Naive B cell (primary cell): ENCODE data around the gene SCUBE2. TPM values are rescaled to one million over a fixed set of nuclear protein-coding genes. Genes with fewer than 3 reads are reported as not detected.

ENCODE experiments used
- ATAC-seq, 2 donors: fragments of 150-1000 bp; cut with Tn5 transposase; 2 replicates each; pipeline ENCODE4 v1.10.0; 2021; ENCODE audit warnings: low read depth in 2 of 2, mild to moderate bottlenecking in 2 of 2, moderate library complexity in 2 of 2
- DNase-seq: peaks from one replicate; pipeline ENCODE4 v3.0.0; 2022
- H3K27ac Mint-ChIP-seq, 6 donors: one replicate each; pipeline ENCODE4 v1.8.0; 2020 to 2022; ENCODE audit warnings: mild to moderate bottlenecking in 6 of 6, mixed read lengths in 6 of 6, moderate library complexity in 5 of 6, inconsistent platforms in 2 of 6
- H3K27me3 Mint-ChIP-seq, 3 donors: one replicate each; pipeline ENCODE4 v1.8.0; 2021 to 2022; ENCODE audit warnings: mixed read lengths in 3 of 3, mild to moderate bottlenecking in 1 of 3
- H3K36me3 Mint-ChIP-seq, 2 donors: one replicate each; pipeline ENCODE4 v1.8.0; 2020 to 2022; ENCODE audit warnings: mixed read lengths in 2 of 2, inconsistent platforms in 1 of 2, mild to moderate bottlenecking in 1 of 2
- H3K4me1 Mint-ChIP-seq, 3 donors: one replicate each; pipeline ENCODE4 v1.8.0; 2020 to 2022; ENCODE audit warnings: mixed read lengths in 3 of 3, inconsistent platforms in 1 of 3, mild to moderate bottlenecking in 1 of 3, moderate library complexity in 1 of 3
- H3K4me3 Mint-ChIP-seq, 8 donors: one replicate each; pipeline ENCODE4 v1.8.0; 2020 to 2022; ENCODE audit warnings: mild to moderate bottlenecking in 8 of 8, mixed read lengths in 8 of 8, moderate library complexity in 8 of 8, inconsistent platforms in 2 of 8
- H3K9me3 Mint-ChIP-seq, 7 donors: one replicate each; pipeline ENCODE4 v1.8.0; 2020 to 2022; ENCODE audit warnings: mixed read lengths in 7 of 7, mild to moderate bottlenecking in 5 of 7, inconsistent platforms in 2 of 7, moderate library complexity in 1 of 7
- polyA plus RNA-seq, 6 donors: library from polyadenylated mRNA; unstranded; fragments of 300-500 nt; fragmentation: Illumina TruSeq; gene quantifications; one replicate each; pipeline ENCODE4 v1.2.3, GENCODE V29; 2021; ENCODE audit warnings: low read depth in 6 of 6

SCUBE2 gene
- not detected for polyA plus RNA-seq

DNA sequence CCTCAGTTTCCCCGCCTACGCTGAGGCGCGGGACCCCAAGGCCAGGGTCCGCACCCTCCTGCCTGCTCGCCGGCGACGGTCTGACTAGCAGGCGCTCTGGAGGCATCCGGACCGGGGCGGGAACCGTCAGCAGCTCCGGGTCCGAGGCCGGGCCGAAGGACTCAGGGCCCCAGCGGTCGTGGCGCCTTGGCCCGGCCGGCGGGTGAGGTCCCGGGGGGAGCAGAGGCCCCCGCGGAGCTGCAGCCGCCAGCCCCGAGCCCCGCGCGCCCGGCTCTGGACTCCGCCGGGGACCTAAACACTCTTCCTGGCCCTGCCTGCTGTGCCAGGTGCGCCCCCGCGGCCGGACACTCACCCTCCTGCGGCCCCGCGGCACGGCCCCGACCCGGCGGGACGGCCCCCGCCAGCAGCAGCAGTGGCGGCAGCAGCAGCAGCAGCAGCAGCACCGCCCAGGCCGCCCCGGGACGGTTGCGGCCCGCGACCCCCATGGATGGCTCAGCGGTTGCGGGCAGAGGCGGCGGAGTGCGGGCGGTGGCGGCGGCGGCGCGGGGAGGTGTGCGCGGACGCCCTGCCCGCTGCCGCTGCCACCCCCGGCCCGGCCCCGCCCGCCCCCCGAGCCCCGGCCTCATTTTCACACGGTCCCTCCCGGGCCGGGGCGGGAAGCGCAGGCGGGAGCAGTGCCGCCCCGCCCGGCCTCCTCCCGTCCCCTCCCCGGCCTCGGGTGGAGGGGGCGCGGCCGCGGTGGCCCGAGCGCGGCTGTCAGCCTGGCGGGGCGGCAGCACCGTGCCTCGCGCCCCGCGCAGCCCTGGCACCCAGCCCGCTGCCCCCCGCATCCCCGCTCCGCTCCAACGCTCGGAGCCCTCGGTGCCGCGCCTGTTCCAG, at the start of gene SCUBE2:
TSS of gene SCUBE2 (minus strand) at position 556 of the 879 bp plus-strand sequence. CDS start at position 485, 71 bp downstream.
- peaks cover 0 to 4% of the 10 kb centered on the region in 2 donors for H3K36me3 Mint-ChIP-seq
- H3K27ac Mint-ChIP-seq, result no peak within 1 kb of the TSS
- no peaks in the 10 kb centered on the region for H3K9me3 Mint-ChIP-seq
- peaks cover 60 to 76% (median 72%) of the 10 kb centered on the region in 3 donors for H3K27me3 Mint-ChIP-seq
- peaks cover 0 to 12% (median 5%) of the 10 kb centered on the region in 3 donors for H3K4me1 Mint-ChIP-seq
- peak within 1 kb of the TSS; percentile 58 to 85 (median 77) for H3K4me3 Mint-ChIP-seq
- ATAC-seq (peak; percentile 21 to 44), DNase-seq (no peak)

DNA sequence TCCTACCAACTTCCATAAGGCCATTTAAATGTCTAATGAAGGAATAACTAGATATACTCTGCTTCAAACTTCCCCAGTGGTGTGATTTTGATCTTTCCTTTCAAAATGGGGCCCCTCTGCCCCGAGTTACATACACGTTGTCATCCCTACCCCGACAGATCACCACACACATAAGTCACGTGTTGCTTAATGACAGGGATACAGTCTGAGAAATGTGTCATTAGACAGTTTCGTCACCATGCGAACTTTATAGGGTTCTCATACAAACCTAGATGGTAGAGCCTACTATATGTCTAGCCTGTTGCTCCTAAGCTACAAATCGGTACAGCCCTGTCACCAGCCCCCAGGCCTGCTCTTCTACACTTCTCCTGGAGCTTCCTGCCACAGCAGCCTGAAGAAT, 49.8 kb upstream of the SCUBE2 start:
- Mint-ChIP-seq H3K4me3 (no peak overlapping the region), H3K9me3 (no peaks in the 10 kb centered on the region), H3K27ac (peak overlapping the region in 1 of 6 donors; percentile 4), H3K4me1 (peaks cover 6% of the 10 kb centered on the region in 3 donors), H3K36me3 (peaks cover 6 to 20% of the 10 kb centered on the region in 2 donors), H3K27me3 (no peaks in the 10 kb centered on the region)
- ATAC-seq (no peak), DNase-seq (no peak)

DNA sequence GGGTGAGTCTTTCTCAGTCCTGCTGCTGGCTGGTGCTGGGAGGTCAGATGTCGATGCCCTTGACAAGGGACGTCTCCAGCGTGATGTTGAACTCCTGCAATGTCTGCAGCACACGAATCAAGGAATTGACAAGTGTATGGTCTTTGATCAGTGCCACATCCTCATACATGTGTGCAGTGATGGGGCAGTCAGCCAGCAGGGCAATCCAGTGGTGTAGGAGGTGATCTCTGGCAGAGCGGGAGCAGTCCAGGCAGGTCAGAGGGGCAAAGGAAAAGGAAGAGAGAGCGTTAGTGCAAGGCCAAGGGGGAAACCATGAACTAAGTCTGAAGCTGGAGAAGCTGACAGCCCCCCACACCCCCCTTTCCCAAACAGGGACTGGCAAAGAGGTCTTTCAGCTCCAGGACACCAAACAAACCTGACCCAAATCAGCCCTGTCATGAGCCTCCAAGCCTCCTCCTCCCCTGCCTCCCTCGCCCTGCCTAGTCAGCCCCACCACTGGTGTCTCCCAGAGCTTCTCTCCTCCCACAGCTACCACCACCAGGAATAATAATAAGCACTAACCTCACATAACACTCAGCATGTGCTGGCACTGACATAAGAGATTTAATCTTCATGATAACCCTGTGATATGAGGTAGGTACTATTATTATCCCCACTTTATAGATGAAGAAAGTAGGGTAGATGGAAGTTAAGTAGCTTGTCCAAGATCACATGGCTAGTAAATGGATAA, 48.4 kb upstream of the SCUBE2 start:
- peak overlapping the region in 2 of 6 donors; percentile 17 to 28 for H3K27ac Mint-ChIP-seq

DNA sequence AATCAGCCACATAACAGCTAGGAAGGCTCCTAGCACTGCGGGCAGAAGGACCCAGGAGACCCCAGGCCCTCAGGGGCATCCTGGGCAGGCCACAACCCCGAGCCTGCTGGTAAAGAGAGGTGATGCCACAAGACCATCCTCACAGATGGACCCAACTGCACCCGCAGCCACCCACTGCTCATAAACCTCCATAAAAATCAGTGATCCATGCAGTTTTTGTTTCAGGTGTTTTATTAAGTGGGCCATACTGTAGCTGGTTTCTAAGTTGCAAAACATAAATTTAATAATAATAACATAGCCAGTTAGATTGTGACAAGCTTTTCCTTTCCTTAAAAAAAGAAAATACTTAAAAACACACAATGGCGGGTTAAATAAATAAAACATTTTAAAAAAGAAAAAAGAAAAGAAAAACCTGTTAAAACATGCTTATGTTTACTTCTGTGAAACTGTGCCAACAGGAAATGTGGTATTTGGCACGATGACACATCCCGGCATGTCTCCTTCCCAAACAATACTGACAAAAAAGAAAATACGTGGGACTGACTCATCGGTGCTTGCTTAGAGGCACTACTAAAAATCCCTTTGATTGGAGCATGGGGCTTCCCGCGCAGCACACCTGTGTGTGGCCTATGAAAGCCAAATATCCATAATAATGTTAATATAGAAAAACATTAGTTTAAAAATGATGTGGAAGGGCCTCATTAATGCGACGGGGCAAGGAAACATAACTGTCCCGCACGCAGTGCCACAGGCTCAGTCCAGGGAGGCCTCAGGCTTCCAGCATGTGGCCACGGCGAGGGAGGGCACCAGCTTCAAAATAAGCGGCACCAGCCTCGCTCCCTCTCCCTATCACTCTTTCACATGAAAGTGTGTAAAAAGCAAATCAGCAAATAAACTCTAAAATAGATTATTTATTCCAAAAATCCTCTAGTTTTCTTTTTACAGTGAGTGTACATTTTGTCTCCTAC, 47.5 kb upstream of the SCUBE2 start:
- ATAC-seq (no peak), DNase-seq (no peak)
- Mint-ChIP-seq H3K9me3 (no peaks in the 10 kb centered on the region), H3K27ac (peak overlapping the region in 2 of 6 donors; percentile 31 to 91), H3K4me1 (peaks cover 6% of the 10 kb centered on the region in 3 donors), H3K36me3 (peaks cover 0 to 14% of the 10 kb centered on the region in 2 donors), H3K4me3 (no peak overlapping the region), H3K27me3 (no peaks in the 10 kb centered on the region)

More for the DNA sequence above, 48.4 kb upstream of the SCUBE2 start:
- Mint-ChIP-seq H3K9me3 (no peaks in the 10 kb centered on the region), H3K27me3 (no peaks in the 10 kb centered on the region), H3K36me3 (peaks cover 1 to 15% of the 10 kb centered on the region in 2 donors), H3K4me3 (peak overlapping the region in 1 of 8 donors; percentile 83), H3K4me1 (peaks cover 6% of the 10 kb centered on the region in 3 donors)
- DNase-seq (no peak), ATAC-seq (no peak)

DNA sequence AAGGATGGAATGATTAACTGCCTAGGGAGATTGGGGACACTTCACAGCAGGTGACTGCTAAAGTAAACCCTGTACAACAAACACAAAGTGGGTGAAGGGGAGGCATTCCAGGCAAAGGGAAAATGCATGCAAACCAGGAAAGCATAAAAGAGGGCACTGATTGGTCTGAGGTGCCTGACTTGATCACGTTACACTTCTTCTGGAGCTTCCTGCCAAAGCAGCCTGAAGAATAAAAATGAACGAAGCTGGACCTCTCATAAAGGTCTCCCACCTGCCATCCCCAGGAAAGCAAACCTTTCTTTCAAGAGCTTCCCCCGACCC, 46.7 kb upstream of the SCUBE2 start:
- Mint-ChIP-seq H3K27me3 (no peaks in the 10 kb centered on the region), H3K36me3 (peaks cover 0 to 11% of the 10 kb centered on the region in 2 donors), H3K27ac (peak overlapping the region in 1 of 6 donors; percentile 91), H3K4me3 (no peak overlapping the region), H3K9me3 (no peaks in the 10 kb centered on the region), H3K4me1 (peaks cover 6% of the 10 kb centered on the region in 3 donors)
- DNase-seq (no peak), ATAC-seq (no peak)

DNA sequence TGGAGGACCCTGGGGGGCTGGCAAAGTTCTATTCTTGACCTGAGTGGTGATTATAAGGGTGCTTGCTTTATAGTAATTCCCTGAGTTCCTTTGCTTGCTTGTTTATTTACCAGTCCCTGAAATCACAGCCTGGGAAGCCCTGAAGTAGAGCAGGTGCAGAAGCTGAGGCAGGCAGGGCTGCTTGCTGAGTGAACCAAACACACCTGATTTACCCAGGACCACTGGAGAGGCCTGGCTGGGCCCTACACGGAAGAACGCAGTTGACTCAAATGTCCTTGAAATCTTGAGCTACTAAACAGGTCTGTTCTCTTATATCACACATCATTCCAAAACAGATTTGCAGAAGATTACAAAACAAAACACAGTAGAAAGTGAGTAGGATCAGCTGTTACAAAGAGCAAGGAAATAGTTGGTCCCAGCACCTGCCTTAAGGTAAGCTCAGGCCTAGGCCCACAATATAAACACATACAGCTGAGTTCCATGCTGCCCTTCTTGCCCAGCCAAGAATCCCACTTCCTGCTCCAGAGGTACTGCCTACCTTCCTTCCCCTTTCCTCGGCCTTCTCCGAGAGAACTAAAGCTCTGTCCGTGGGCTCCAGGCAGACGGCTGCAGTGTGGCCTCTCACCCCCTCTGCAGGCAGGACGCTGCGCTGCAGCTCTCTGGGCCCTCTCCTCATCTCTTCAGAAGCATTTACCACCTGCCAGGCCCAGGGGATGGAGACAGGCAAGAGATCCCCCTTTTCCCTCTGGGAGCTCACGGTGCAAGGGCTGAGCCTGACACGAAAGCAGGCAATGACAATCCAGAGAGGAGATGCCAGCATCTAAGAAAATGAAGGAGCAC, 46.1 kb upstream of the SCUBE2 start:
- no peak overlapping the region for H3K4me3 Mint-ChIP-seq

DNA sequence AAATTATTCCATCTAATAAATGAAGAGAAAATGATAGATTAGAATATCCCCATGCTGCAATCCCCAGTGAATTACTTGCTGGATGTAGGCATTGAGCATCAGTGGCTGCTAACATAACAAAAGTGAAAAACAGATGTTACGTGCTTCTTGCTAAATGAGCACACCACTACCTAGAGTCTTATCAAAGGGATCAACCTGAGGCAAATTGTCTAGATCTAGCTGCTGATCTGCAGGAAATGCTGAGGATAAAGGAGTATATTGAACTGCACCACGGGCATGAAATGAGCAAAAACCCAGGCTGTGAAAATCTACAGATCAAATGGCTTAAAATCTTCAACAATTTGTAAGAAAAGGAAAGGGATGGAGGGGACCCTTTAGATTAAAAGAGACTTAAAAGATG, 45.3 kb upstream of the SCUBE2 start:
- Mint-ChIP-seq H3K4me3 (no peak overlapping the region), H3K27me3 (no peaks in the 10 kb centered on the region), H3K27ac (no peak overlapping the region), H3K9me3 (no peaks in the 10 kb centered on the region), H3K36me3 (no peaks in the 10 kb centered on the region), H3K4me1 (peaks cover 6% of the 10 kb centered on the region in 3 donors)
- ATAC-seq (no peak), DNase-seq (no peak)

More for the DNA sequence above, 46.1 kb upstream of the SCUBE2 start:
- H3K9me3 Mint-ChIP-seq, result no peaks in the 10 kb centered on the region
- ATAC-seq (peak; percentile 71 to 87), DNase-seq (peak; percentile 41)
- peak overlapping the region in 1 of 6 donors; percentile 8 for H3K27ac Mint-ChIP-seq
- peaks cover 6% of the 10 kb centered on the region in 3 donors for H3K4me1 Mint-ChIP-seq
- peaks cover 0 to 5% of the 10 kb centered on the region in 2 donors for H3K36me3 Mint-ChIP-seq
- H3K27me3 Mint-ChIP-seq, result no peaks in the 10 kb centered on the region

DNA sequence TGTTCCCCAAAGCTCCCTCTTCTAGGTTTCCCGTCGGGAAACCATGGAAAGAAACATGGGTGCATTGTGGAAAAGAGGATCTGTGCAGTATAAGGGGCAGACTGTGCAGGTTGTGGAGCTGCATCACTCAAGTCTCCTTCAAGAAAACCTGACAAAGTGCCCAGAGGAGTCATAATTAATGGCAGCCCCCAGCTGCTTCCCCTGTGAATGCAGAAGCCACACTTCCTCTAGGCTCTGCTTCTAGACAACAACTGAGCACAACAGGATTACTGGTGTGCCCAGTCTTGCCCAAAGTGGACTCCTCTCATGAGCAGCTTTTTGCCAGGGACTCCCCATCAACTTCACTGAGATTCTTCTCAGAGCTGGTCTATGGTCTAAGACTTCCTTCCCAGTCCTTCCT, 42.6 kb upstream of the SCUBE2 start:
- Mint-ChIP-seq H3K4me1 (peaks cover 6% of the 10 kb centered on the region in 3 donors), H3K9me3 (no peaks in the 10 kb centered on the region), H3K27ac (no peak overlapping the region), H3K36me3 (no peaks in the 10 kb centered on the region), H3K27me3 (no peaks in the 10 kb centered on the region), H3K4me3 (no peak overlapping the region)
- DNase-seq, result no peak
- no peak for ATAC-seq

DNA sequence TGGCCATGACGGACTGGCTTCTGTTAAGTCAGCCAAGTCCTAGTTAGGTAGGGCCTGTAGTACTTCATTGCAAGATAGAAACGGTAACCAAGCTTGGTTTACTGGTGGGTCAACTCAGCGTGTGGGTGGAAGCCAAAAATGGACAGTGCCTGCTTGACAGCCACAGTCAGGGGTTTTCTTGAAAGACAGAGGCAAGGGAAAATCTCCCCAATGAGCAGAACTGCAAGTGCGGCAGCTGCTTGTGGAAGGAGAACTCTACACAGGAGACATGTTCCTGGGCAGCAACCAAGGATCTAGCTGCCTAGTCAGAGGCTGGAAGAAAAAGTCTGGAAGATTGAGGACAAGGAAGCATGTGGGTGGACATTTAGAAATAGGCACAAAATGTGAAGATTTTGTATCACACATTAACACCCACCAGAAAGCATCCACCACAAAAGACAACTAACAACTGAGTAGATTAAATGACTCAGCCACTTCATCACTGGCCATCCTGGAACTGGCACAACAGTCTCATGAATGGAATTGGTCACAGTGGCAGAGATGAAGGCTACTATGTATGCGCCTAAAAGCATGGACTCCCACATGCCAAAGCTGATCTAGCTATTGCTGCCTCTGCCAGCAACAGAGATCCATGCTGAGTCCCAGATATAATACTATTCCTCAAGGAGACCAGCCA, 40.9 kb upstream of the SCUBE2 start:
- H3K27ac Mint-ChIP-seq, result no peak overlapping the region
- H3K4me1 Mint-ChIP-seq, result peaks cover 0 to 2% (median 0%) of the 10 kb centered on the region in 3 donors
- DNase-seq, result no peak
- no peaks in the 10 kb centered on the region for H3K36me3 Mint-ChIP-seq
- H3K4me3 Mint-ChIP-seq, result no peak overlapping the region
- ATAC-seq, result no peak
- H3K9me3 Mint-ChIP-seq, result peaks cover 0 to 2% (median 0%) of the 10 kb centered on the region in 7 donors
- H3K27me3 Mint-ChIP-seq, result no peaks in the 10 kb centered on the region

DNA sequence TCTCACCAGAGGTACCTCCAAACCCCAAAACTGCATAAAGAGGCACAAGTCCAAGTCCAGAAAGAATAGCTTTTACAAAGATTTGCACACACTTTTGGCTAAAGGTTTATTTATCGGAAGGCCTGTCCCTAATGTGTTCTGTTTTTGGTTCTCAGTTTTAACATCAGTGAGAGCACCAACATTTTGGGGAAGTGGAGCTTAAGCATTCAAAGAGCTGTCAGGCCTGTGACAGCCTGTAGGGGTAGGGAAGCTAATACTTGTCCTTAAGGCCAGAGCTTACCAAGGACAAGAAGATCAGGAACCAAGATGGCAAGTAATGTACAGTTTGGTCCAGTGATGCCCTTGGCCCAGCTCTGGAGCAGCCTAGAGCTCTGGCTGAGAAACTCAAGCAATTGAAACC, 38.9 kb upstream of the SCUBE2 start:
- Mint-ChIP-seq H3K4me3 (no peak overlapping the region), H3K36me3 (no peaks in the 10 kb centered on the region), H3K27ac (peak overlapping the region in 1 of 6 donors; percentile 44), H3K9me3 (peaks cover 0 to 3% (median 0%) of the 10 kb centered on the region in 7 donors), H3K4me1 (no peaks in the 10 kb centered on the region), H3K27me3 (no peaks in the 10 kb centered on the region)
- DNase-seq, result no peak
- ATAC-seq, result peak; percentile 34 to 52

DNA sequence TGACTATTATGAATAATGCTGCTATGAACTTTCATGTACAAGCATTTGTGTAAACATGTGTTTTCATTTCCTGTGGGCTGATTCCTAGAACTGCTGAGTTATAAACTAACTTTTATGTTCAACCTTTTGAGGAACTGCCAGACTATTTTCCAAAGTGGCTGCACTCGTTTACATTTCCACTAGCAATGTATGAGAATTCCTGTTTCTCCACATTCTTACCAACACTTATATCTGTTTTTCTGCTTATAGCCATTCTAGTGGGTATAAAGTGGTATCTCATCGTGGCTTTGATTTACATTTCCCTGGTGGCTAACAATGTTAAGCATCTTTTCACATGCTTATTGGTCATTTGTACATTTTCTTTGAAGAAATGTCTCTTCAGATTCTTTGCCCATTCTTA, 35.2 kb upstream of the SCUBE2 start:
- no peak for DNase-seq
- H3K27ac Mint-ChIP-seq, result no peak overlapping the region
- H3K4me1 Mint-ChIP-seq, result peaks cover 0 to 6% (median 0%) of the 10 kb centered on the region in 3 donors
- H3K4me3 Mint-ChIP-seq, result no peak overlapping the region
- H3K27me3 Mint-ChIP-seq, result no peaks in the 10 kb centered on the region
- H3K9me3 Mint-ChIP-seq, result peaks cover 0 to 3% (median 0%) of the 10 kb centered on the region in 7 donors
- H3K36me3 Mint-ChIP-seq, result no peaks in the 10 kb centered on the region
- ATAC-seq, result no peak
